H1 (cell line): ENCODE results near the gene TMEM139.

Source experiments
- CHD2 ChIP-seq: IDR thresholded peaks from 2 replicates; pipeline ENCODE4 v1.6.1; 2012; ENCODE audit warnings: low read length, improper control_type of control experiment
- CTCF ChIP-seq, 3 experiments: IDR thresholded peaks; 1 replicate in 2 of 3; 2 replicates in 1 of 3; pipeline versions ENCODE4 v1.5.1 to v1.6.1; 2011; ENCODE audit warnings: low read length in 3 of 3, mild to moderate bottlenecking in 3 of 3, inconsistent platforms in 2 of 3, low read depth in 1 of 3, moderate library complexity in 1 of 3; ENCODE audit not compliant: insufficient read depth in 1 of 3; ENCODE audit errors: control extremely low read depth in 1 of 3
- EZH2 ChIP-seq: fragments of 200-600 bp; sonication (generic); IDR thresholded peaks from 2 replicates; pipeline ENCODE4 v1.7.1; 2012; ENCODE audit warnings: low read depth, mild to moderate bottlenecking, moderate library complexity, low read length, inconsistent platforms; ENCODE audit not compliant: severe bottlenecking
- FOSL1 ChIP-seq: IDR thresholded peaks from 2 replicates; pipeline ENCODE4 v1.6.1; 2011; ENCODE audit warnings: mild to moderate bottlenecking, low read depth, low read length, moderate library complexity; ENCODE audit not compliant: insufficient read depth
- KDM1A ChIP-seq: fragments of 200-600, 300-600 bp; sonication (generic); IDR thresholded peaks from 2 replicates; pipeline ENCODE4 v1.7.1; 2016; ENCODE audit warnings: mild to moderate bottlenecking, low read length, borderline replicate concordance
- POU5F1 ChIP-seq: IDR thresholded peaks from 2 replicates; pipeline ENCODE4 v1.6.1; 2011; ENCODE audit warnings: low read depth, mild to moderate bottlenecking, low read length, moderate library complexity
- RBBP5 ChIP-seq: IDR thresholded peaks from 2 replicates; pipeline ENCODE4 v1.7.1; 2012; ENCODE audit warnings: low read depth, mild to moderate bottlenecking, inconsistent platforms, low read length, moderate library complexity, borderline replicate concordance
- RFX5 ChIP-seq: IDR thresholded peaks from 2 replicates; pipeline ENCODE4 v1.6.1; 2011; ENCODE audit warnings: low read depth, low read length, improper control_type of control experiment, borderline replicate concordance

GRCh38 chr7:143299840-143300239 is 15.1 kb downstream of the TMEM139 start:
- TF ChIP-seq POU5F1 (no peak), CTCF (IDR thresholded peaks at IDR 0.05; ENCODE audit: control extremely low read depth in 1 of 3, insufficient read depth in 1 of 3, low read depth in 1 of 3, low read length in 3 of 3) (peak; percentile 74 to 96 (median 91)), FOSL1 (no peak), CHD2 (no peak), RFX5 (no peak), RBBP5 (no peak), KDM1A (no peak), EZH2 (no peak)
